AG20443 (cell line): ENCODE results near the gene PNKP.
A peak's percentile ranks its signal among the peaks of the same experiment; 100 is the strongest.

ENCODE experiments used
- DNase-seq: peaks from one replicate; pipeline ENCODE4 v3.0.0; 2012; ENCODE audit warnings: low spot score, mixed read lengths

Gene PNKP

GRCh38 chr19:49818649-49819370, 48.6 kb downstream of the PNKP start:
- DNase-seq: no peak

GRCh38 chr19:49817964-49818648, 49.3 kb downstream of the PNKP start, which contains the start of gene MED25:
Gene MED25 (plus strand): TSS chr19:49818289. CDS start chr19:49818342, 53 bp downstream.
- peak; percentile 96 for DNase-seq

- DNase-seq: no peak
Observed at GRCh38 chr19:49816590-49816989, 50.8 kb downstream of the PNKP start.

GRCh38 chr19:49814010-49814409, 53.4 kb downstream of the PNKP start:
- DNase-seq: no peak

- DNase-seq: peak; percentile 93
Observed at GRCh38 chr19:49812997-49813861, 54.1 kb downstream of the PNKP start, which contains the start of gene FUZ. Gene FUZ (minus strand): TSS chr19:49813292. CDS start chr19:49813106, 186 bp downstream.

- DNase-seq: no peak
Observed at GRCh38 chr19:49812452-49812996, 54.9 kb downstream of the PNKP start.

GRCh38 chr19:49811328-49811727, 56.0 kb downstream of the PNKP start:
- no peak for DNase-seq
